GM23248 (cell line): ENCODE results near the gene SYNGR2.

Source experiments
- EZH2 ChIP-seq: fragments of 200-600 bp; sonication (generic); IDR thresholded peaks from 2 replicates; pipeline ENCODE4 v1.6.1; 2018; ENCODE audit warnings: antibody characterized with exemption, mild to moderate bottlenecking; ENCODE audit not compliant: insufficient read depth, poor library complexity, severe bottlenecking
- EZH2phosphoT487 ChIP-seq: fragments of 200-600 bp; sonication (generic); IDR thresholded peaks from 2 replicates; pipeline ENCODE4 v1.6.1; 2018; ENCODE audit warnings: antibody characterized with exemption, moderate library complexity, mild to moderate bottlenecking, low read depth; ENCODE audit not compliant: insufficient read depth

- TF ChIP-seq EZH2 (no peak), EZH2phosphoT487 (no peak)
These were observed 2.6 kb downstream of the SYNGR2 start for GRCh38 chr17:78170692-78171590.
